Measurements from ENCODE around the gene CCDC171.

Gene CCDC171

GRCh38 chr9:15856591-15856990 lies 303.7 kb downstream of the CCDC171 start:
- no peak for TF ChIP-seq CTCF (IDR thresholded peaks at IDR 0.05; ENCODE audit: insufficient read depth, missing control alignments)
- FAIRE-seq (no peak), DNase-seq (ENCODE audit: insufficient read length, low spot score) (no peak)

- DNase-seq (ENCODE audit: insufficient read length, low spot score) (no peak), FAIRE-seq (no peak)
- TF ChIP-seq CTCF (IDR thresholded peaks at IDR 0.05; ENCODE audit: insufficient read depth, missing control alignments) = no peak
Observed at GRCh38 chr9:15867334-15867733, 314.5 kb downstream of the CCDC171 start.

- TF ChIP-seq CTCF (IDR thresholded peaks at IDR 0.05; ENCODE audit: insufficient read depth, missing control alignments) = no peak
- DNase-seq (ENCODE audit: insufficient read length, low spot score) = no peak
- FAIRE-seq = no peak
Observed at GRCh38 chr9:15867988-15868387, 315.1 kb downstream of the CCDC171 start.

GRCh38 chr9:15873573-15874177 lies 320.8 kb downstream of the CCDC171 start:
- DNase-seq (ENCODE audit: insufficient read length, low spot score) (no peak), FAIRE-seq (peak; percentile 51)

GRCh38 chr9:15882328-15882727 lies 329.5 kb downstream of the CCDC171 start:
- TF ChIP-seq CTCF (IDR thresholded peaks at IDR 0.05; ENCODE audit: insufficient read depth, missing control alignments) = no peak
- no peak for FAIRE-seq
- DNase-seq (ENCODE audit: insufficient read length, low spot score) = no peak

More at GRCh38 chr9:15873573-15874177, 320.8 kb downstream of the CCDC171 start:
- TF ChIP-seq CTCF (IDR thresholded peaks at IDR 0.05; ENCODE audit: insufficient read depth, missing control alignments) = peak; percentile 87

- DNase-seq (ENCODE audit: insufficient read length, low spot score) (no peak), FAIRE-seq (no peak)
Observed at GRCh38 chr9:15882883-15883282, 330.0 kb downstream of the CCDC171 start.

More at GRCh38 chr9:15882883-15883282, 330.0 kb downstream of the CCDC171 start:
- TF ChIP-seq CTCF (IDR thresholded peaks at IDR 0.05; ENCODE audit: insufficient read depth, missing control alignments) = no peak
